Liver (tissue), 9 donors: ENCODE data around the gene RPS6KA2. TPM values are rescaled to one million over a fixed set of nuclear protein-coding genes. Genes with fewer than 3 reads are reported as not detected.

ENCODE experiments used
- DNase-seq: peaks from one replicate; pipeline ENCODE4 v3.0.0-alpha.2; 2017; ENCODE audit warnings: low spot score
- H3K27ac ChIP-seq, 2 donors: one replicate each; pipeline ENCODE4 v1.7.0; 2013; ENCODE audit warnings: inconsistent platforms in 2 of 2, low read length in 2 of 2, control low read depth in 1 of 2, low read depth in 1 of 2, mild to moderate bottlenecking in 1 of 2
- H3K27me3 ChIP-seq, 4 donors: one replicate each; pipeline versions ENCODE4 v1.6.1 to v1.7.0; 2013; ENCODE audit warnings: low read length in 3 of 4, inconsistent platforms in 1 of 4, mild to moderate bottlenecking in 1 of 4, moderate library complexity in 1 of 4; ENCODE audit not compliant: control insufficient read depth in 4 of 4, insufficient read depth in 4 of 4
- H3K36me3 ChIP-seq, 4 donors: one replicate each; pipeline versions ENCODE4 v1.6.1 to v1.7.0; 2013; ENCODE audit warnings: low read length in 3 of 4, mild to moderate bottlenecking in 3 of 4, low read depth in 1 of 4, moderate library complexity in 1 of 4; ENCODE audit not compliant: control insufficient read depth in 4 of 4, insufficient read depth in 3 of 4
- H3K4me1 ChIP-seq, 4 donors: one replicate each; pipeline versions ENCODE4 v1.6.1 to v1.7.0; 2013; ENCODE audit warnings: low read length in 3 of 4, mild to moderate bottlenecking in 3 of 4, moderate library complexity in 1 of 4; ENCODE audit not compliant: control insufficient read depth in 4 of 4, insufficient read depth in 4 of 4
- H3K4me3 ChIP-seq, 3 donors: one replicate each; pipeline versions ENCODE4 v1.6.1 to v1.7.0; 2013; ENCODE audit warnings: low read length in 3 of 3, control low read depth in 1 of 3, low read depth in 1 of 3, mild to moderate bottlenecking in 1 of 3
- H3K9ac ChIP-seq, 2 donors: one replicate each; pipeline ENCODE4 v1.7.0; 2013; ENCODE audit warnings: low read length in 2 of 2, mild to moderate bottlenecking in 2 of 2, moderate library complexity in 2 of 2, control low read depth in 1 of 2, low read depth in 1 of 2
- H3K9me3 ChIP-seq, 4 donors: one replicate each; pipeline versions ENCODE4 v1.6.1 to v1.7.0; 2013; ENCODE audit warnings: low read length in 3 of 4; ENCODE audit not compliant: control insufficient read depth in 4 of 4
- ATF3 ChIP-seq: IDR thresholded peaks from 2 replicates; pipeline ENCODE4 v1.6.1; 2016; ENCODE audit warnings: antibody characterized with exemption
- CTCF ChIP-seq: fragments of 150-350 bp; IDR thresholded peaks from 2 replicates; pipeline ENCODE4 v1.5.1; 2017; ENCODE audit warnings: improper control_type of control experiment, low read depth, low read length; ENCODE audit not compliant: missing input control
- EGR1 ChIP-seq, 2 donors: IDR thresholded peaks; 2 replicates each; pipeline ENCODE4 v1.6.1; 2016 to 2018; ENCODE audit warnings: antibody characterized with exemption in 2 of 2, low read depth in 2 of 2
- FOXA1 ChIP-seq: IDR thresholded peaks from 2 replicates; pipeline ENCODE4 v1.6.1; 2016; ENCODE audit warnings: antibody characterized with exemption
- FOXA2 ChIP-seq: IDR thresholded peaks from 2 replicates; pipeline ENCODE4 v1.6.1; 2016; ENCODE audit warnings: antibody characterized with exemption
- GABPA ChIP-seq, 2 donors: IDR thresholded peaks in 1 of 2; conservative IDR thresholded peaks in 1 of 2; 2 replicates each; pipeline ENCODE4 v1.6.1; 2016; ENCODE audit warnings: antibody characterized with exemption in 2 of 2, mild to moderate bottlenecking in 1 of 2, moderate library complexity in 1 of 2
- HNF4A ChIP-seq, 2 donors: conservative IDR thresholded peaks; 2 replicates each; pipeline ENCODE4 v1.6.1; 2016; ENCODE audit warnings: antibody characterized with exemption in 2 of 2, mild to moderate bottlenecking in 2 of 2
- HNF4G ChIP-seq: IDR thresholded peaks from 2 replicates; pipeline ENCODE4 v1.6.1; 2016; ENCODE audit warnings: antibody characterized with exemption
- JUND ChIP-seq, 2 donors: IDR thresholded peaks; 2 replicates each; pipeline ENCODE4 v1.6.1; 2016; ENCODE audit warnings: antibody characterized with exemption in 2 of 2
- MAX ChIP-seq: IDR thresholded peaks from 2 replicates; pipeline ENCODE4 v1.6.1; 2016; ENCODE audit warnings: antibody characterized with exemption
- NR2F2 ChIP-seq: IDR thresholded peaks from 2 replicates; pipeline ENCODE4 v1.6.1; 2016; ENCODE audit warnings: antibody characterized with exemption
- RAD21 ChIP-seq, 2 donors: IDR thresholded peaks; 2 replicates each; pipeline ENCODE4 v1.6.1; 2016; ENCODE audit warnings: antibody characterized with exemption in 2 of 2, mild to moderate bottlenecking in 2 of 2
- RXRA ChIP-seq, 2 donors: IDR thresholded peaks; 2 replicates each; pipeline ENCODE4 v1.6.1; 2017 to 2018; ENCODE audit warnings: antibody characterized with exemption in 2 of 2, mild to moderate bottlenecking in 1 of 2
- SP1 ChIP-seq: IDR thresholded peaks from 2 replicates; pipeline ENCODE4 v1.6.1; 2018; ENCODE audit warnings: antibody characterized with exemption, mild to moderate bottlenecking
- TAF1 ChIP-seq: conservative IDR thresholded peaks from 2 replicates; pipeline ENCODE4 v1.6.1; 2016; ENCODE audit warnings: antibody characterized with exemption, mild to moderate bottlenecking
- YY1 ChIP-seq: IDR thresholded peaks from 2 replicates; pipeline ENCODE4 v1.6.1; 2016; ENCODE audit warnings: antibody characterized with exemption, mild to moderate bottlenecking
- WGBS: extraction: QIAGEN DNeasy Blood & Tissue Kit; methylation state at CpG from one replicate; pipeline ENCODE4 v1.1.7; 2013; 5-methylcytosine and 5-hydroxymethylcytosine counted together
- polyA plus RNA-seq, 2 donors: library from polyadenylated mRNA; stranded (reverse) in 1 of 2; unstranded in 1 of 2; fragments of 200-250 nt in 1 of 2; fragments of >200 nt in 1 of 2; fragmentation: Nextera tagmentation in 1 of 2; extraction: Ambion mirVana in 1 of 2; gene quantifications; one replicate each; pipeline versions ENCODE4 v1.2.1 to v1.2.3, GENCODE V29; 2013 to 2015
- total RNA-seq, 2 donors: library from RNA; depleted of rRNA; stranded (reverse); fragments of >200 nt; gene quantifications; one replicate each; pipeline ENCODE4 v1.2.3, GENCODE V29; 2014
- donor health status: healthy.
- donor health status: healthy.
- donor health status: healthy.
- donor health status: healthy.
- donor health status: healthy.

Gene RPS6KA2
- total and polyA plus RNA-seq, 4 donors = 2.5 to 9.0 (median 5.0) TPM

GRCh38 chr6:166466178-166467122 lies 160.6 kb downstream of the RPS6KA2 start (continued):
- TF ChIP-seq CTCF (no peak), RAD21 (IDR thresholded peaks at IDR 0.05) (no peak), YY1 (no peak), FOXA1 (no peak), MAX (no peak), HNF4A (conservative IDR thresholded peaks at IDR 0.05) (no peak), GABPA (IDR thresholded peaks at IDR 0.05 in 1 of 2, conservative IDR thresholded peaks at IDR 0.05 in 1 of 2) (no peak), SP1 (no peak), TAF1 (no peak), RXRA (IDR thresholded peaks at IDR 0.05) (no peak), HNF4G (no peak)

GRCh38 chr6:166465671-166466087 lies 161.4 kb downstream of the RPS6KA2 start:
- H3K4me1 ChIP-seq = no peaks in the 10 kb centered on the region
- H3K9ac ChIP-seq = no peak overlapping the region
- H3K9me3 ChIP-seq = no peaks in the 10 kb centered on the region
- H3K27me3 ChIP-seq = no peaks in the 10 kb centered on the region
- H3K27ac ChIP-seq = no peak overlapping the region
- 85% methylated on average over 11 of the region's 11 CpGs for WGBS
- TF ChIP-seq FOXA1 (no peak), JUND (IDR thresholded peaks at IDR 0.05) (no peak), HNF4A (conservative IDR thresholded peaks at IDR 0.05) (no peak), ATF3 (no peak), GABPA (IDR thresholded peaks at IDR 0.05 in 1 of 2, conservative IDR thresholded peaks at IDR 0.05 in 1 of 2) (no peak), NR2F2 (no peak), SP1 (no peak)
- no peak for DNase-seq
- H3K4me3 ChIP-seq = no peak overlapping the region
- peaks cover 0 to 8% (median 3%) of the 10 kb centered on the region in 4 donors for H3K36me3 ChIP-seq

- H3K9me3 ChIP-seq = no peaks in the 10 kb centered on the region
- peaks cover 0 to 8% (median 3%) of the 10 kb centered on the region in 4 donors for H3K36me3 ChIP-seq
- no peak overlapping the region for H3K4me3 ChIP-seq
- WGBS = 90% methylated on average over 5 of the region's 5 CpGs
- H3K9ac ChIP-seq = no peak overlapping the region
- no peak for DNase-seq
- TF ChIP-seq RAD21 (IDR thresholded peaks at IDR 0.05) (no peak), RXRA (IDR thresholded peaks at IDR 0.05) (no peak), TAF1 (no peak), GABPA (IDR thresholded peaks at IDR 0.05 in 1 of 2, conservative IDR thresholded peaks at IDR 0.05 in 1 of 2) (no peak), FOXA1 (no peak), ATF3 (no peak), FOXA2 (no peak), NR2F2 (no peak), YY1 (no peak), EGR1 (IDR thresholded peaks at IDR 0.05; ENCODE audit: low read depth in 2 of 2) (no peak)
- H3K27me3 ChIP-seq = no peaks in the 10 kb centered on the region
- H3K4me1 ChIP-seq = no peaks in the 10 kb centered on the region
- no peak overlapping the region for H3K27ac ChIP-seq
Measured at GRCh38 chr6:166465003-166465399, 162.1 kb downstream of the RPS6KA2 start.
